ENCODE results near the gene PTPRN2.

DNA sequence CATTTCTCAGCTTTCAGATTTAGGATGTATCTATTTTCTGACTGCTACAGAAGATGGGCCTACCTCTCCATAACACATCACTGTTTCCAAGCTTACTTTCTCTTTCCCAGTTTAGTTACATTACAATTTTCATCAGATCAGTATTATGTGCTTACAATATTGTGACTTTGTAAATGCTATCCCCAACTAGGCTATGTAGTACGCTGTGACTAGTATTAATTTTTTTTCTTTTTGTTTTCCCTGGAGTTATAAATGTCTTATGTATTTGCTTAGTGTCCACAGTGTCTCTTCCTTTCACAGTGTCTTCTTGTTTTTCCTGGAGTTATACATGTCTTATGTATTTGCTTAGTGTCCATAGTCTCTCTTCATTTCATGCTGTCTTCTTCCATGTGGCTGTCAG is 188.9 kb downstream of the PTPRN2 start:
- TF ChIP-seq, protein P1, sequence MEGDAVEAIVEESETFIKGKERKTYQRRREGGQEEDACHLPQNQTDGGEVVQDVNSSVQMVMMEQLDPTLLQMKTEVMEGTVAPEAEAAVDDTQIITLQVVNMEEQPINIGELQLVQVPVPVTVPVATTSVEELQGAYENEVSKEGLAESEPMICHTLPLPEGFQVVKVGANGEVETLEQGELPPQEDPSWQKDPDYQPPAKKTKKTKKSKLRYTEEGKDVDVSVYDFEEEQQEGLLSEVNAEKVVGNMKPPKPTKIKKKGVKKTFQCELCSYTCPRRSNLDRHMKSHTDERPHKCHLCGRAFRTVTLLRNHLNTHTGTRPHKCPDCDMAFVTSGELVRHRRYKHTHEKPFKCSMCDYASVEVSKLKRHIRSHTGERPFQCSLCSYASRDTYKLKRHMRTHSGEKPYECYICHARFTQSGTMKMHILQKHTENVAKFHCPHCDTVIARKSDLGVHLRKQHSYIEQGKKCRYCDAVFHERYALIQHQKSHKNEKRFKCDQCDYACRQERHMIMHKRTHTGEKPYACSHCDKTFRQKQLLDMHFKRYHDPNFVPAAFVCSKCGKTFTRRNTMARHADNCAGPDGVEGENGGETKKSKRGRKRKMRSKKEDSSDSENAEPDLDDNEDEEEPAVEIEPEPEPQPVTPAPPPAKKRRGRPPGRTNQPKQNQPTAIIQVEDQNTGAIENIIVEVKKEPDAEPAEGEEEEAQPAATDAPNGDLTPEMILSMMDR (conservative IDR thresholded peaks at IDR 0.05): no peak
- no peak for TF ChIP-seq EZH2 (IDR thresholded peaks at IDR 0.05; ENCODE audit: low read depth)

Data from PC-9 (cell line).